Umbilical cord (tissue), 2 donors: ENCODE data around the gene CTSA. TPM values are rescaled to one million over a fixed set of nuclear protein-coding genes. Genes with fewer than 3 reads are reported as not detected.

Experiments
- DNase-seq: peaks from one replicate; pipeline ENCODE4 v3.0.0-alpha.2; 2015; ENCODE audit warnings: low spot score
- total RNA-seq: library from RNA; depleted of rRNA; stranded (reverse); fragments of >200 nt; gene quantifications from one replicate; pipeline ENCODE4 v1.2.3, GENCODE V29; 2014; ENCODE audit warnings: low replicate concordance; ENCODE audit not compliant: insufficient read depth

Gene CTSA
- total RNA-seq = 16.4 TPM

DNA sequence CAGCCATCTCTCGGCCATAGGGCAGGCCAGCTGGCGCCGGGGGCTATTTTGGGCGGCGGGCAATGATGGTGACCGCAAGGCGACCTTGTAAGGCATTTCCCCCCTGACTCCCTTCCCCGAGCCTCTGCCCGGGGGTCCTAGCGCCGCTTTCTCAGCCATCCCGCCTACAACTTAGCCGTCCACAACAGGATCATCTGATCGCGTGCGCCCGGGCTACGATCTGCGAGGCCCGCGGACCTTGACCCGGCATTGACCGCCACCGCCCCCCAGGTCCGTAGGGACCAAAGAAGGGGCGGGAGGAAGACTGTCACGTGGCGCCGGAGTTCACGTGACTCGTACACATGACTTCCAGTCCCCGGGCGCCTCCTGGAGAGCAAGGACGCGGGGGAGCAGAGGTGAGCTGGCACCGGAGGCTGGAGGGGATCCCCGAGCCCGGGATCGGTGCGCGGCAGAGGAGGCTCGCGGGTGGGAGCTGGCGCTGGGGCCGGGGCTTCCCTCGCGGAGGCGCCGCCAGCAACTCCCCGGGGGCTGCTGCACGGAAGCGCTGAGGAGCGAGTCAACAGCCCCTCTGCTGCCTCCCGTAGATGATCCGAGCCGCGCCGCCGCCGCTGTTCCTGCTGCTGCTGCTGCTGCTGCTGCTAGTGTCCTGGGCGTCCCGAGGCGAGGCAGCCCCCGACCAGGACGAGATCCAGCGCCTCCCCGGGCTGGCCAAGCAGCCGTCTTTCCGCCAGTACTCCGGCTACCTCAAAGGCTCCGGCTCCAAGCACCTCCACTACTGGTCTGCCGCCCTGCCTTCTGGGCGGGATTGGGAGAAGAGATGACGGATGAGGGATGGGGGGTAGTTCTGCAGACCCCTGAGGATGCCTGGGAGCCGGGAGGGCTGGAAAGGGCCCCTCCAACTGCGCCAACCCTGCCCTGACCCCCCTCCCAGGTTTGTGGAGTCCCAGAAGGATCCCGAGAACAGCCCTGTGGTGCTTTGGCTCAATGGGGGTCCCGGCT lies at the start of gene CTSA, which contains the start of gene NEURL2:
Gene CTSA (plus strand): TSS at position 351 of the 999 bp plus-strand sequence. CDS start 234 bp downstream, at position 585.
Gene NEURL2 (minus strand): TSS at position 224 of the 999 bp plus-strand sequence. CDS start 217 bp downstream, at position 7.
- DNase-seq = peak; percentile 93

DNA sequence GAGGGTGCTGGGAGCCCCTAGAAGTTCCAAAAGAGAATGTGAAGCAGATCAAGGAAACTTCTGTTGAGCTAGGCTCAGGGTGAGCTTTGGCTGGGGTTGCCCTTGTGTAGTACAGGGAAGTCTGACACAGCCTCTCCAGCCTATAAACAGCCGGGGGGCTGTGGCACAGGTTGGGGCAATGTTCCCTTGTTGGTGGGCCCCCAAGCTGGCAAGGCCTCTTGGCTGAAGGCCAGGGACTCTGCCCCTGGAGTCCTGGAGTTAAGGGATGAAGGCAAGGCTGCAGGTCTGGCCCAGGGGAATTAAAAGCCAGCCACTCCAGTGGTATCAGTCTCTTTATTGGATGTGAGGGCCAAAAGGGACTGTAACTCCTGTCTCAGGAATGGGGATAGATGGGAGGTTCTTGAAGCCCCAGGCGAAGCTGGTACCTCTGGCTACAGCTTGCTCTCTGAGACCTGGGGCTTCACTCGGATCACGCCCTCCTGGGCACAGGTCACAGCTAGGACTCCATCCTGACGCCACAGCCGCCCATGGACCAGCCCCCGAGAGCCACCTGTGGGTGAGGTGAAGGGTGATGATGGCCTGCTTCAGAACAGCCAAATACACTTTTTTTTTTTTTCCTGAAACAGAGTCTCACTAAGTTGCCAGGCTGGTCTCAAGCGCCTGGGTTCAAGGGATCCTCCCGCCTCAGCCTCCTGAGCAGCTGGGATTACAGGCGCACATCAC lies 49.6 kb upstream of the CTSA start:
- no peak for DNase-seq

DNA sequence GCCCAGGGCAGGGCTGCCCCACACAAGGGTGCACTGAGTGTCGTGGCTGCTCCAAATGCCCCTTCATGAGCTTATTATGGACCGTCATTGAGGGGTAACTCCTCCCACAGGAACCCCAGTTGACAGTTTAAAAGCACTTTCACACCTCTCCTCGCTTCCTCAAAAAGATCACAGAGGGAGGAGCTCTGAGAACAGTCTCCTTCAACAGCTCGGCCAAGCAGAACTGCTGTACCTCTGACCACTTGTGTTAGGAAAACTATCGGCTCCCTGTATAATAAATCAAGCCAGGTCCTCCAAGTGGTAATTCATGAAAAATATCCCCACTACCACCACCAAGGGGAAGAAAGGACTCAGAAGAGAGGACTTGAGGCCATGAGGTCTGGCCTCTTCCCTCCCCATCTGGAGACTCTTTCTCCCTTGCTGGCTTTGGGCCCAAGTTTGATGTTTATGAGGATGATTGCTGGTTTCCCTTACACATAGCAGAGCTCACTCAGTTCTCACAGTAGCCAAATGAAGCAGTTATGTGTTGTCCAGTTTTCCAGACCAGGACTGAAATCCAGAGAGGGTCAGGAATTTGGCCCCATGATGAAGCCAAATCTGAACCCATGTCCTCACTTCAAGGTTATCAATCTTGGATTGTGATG lies 48.8 kb upstream of the CTSA start:
- DNase-seq = peak; percentile 68

DNA sequence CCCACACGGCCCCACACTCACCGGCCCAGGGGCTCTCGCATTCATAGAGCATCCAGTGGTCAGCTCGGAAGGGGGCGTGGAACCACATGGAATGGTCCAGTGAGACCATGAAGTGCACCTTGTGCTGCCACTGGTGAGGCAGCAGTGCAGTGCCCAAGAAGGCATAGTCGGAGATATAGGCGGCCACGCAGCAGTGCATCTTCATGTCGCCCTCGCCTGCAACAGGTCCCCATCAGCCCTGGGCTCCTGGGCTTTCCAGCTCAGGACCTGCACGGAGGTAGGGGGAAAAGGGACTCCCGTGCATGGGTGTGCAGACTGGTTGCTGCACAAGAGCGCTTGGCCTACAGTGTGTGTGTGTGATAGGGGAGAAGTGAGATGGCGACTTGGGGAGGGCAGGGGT lies 47.6 kb upstream of the CTSA start:
- DNase-seq = no peak

DNA sequence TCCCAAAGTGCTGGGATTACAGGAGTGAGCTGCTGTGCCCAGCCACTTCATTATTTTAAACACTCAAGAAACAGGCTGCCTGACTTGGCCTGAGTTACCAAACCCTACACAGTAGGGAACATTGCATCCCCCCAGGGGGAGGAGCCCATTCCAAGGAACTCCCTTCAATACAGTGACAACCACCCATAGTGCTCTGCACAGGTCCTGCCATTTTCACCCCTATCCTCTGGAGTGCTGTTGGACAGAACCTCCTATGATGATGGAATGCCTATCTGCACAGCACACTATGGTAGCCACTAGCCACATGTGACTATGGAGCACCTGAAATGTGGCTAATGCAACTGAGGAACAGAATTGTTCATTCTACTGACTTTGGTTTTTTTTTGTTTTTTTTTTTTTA lies 45.7 kb upstream of the CTSA start:
- no peak for DNase-seq

DNA sequence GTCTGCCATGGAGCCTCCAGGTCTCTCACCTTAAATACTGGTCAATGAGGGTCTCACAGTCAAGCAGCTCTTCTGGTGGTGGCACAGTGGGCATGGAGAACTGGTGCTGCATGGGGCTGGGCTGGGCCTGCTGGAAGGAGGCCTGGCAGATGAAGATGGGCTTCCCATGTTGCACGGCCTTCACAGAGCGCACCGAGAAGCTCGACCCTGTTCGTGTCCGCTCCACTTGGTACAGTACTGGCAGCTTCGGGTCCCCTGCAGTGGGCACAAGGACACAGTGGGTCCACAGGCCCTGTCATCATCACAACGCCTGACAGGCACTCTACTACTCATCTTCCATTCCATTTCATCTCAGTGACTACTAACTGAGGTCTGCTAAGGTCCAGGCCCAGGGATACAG lies 42.7 kb upstream of the CTSA start:
- DNase-seq = no peak

DNA sequence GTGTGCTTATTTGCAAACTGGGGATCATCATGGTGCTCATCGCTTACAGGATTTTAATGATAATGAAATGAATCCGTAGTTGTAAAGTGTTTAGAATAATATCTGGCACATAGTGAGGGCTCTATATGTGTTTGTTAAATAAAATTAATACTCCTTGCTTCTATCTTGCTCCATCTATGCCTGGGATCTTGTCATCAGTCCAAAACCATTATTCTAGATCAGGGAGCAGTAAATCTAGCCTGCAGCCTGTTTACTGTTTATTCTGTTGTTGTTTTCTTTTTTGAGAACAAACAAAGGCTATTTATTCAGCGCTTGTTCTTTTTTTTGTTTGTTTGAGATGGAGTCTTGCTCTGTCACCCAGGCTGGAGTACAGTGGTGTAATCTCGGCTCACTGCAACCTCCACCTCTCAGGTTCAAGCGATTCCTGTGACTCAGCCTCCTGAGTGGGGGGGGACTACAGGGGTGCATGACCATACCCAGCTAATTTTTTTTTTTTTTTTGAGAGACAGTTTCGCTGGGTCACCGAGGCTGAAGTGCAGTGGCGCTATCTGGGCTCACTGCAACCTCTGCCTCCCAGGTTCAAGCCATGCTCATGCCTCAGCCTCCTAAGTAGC lies 42.1 kb upstream of the CTSA start:
- DNase-seq = no peak

DNA sequence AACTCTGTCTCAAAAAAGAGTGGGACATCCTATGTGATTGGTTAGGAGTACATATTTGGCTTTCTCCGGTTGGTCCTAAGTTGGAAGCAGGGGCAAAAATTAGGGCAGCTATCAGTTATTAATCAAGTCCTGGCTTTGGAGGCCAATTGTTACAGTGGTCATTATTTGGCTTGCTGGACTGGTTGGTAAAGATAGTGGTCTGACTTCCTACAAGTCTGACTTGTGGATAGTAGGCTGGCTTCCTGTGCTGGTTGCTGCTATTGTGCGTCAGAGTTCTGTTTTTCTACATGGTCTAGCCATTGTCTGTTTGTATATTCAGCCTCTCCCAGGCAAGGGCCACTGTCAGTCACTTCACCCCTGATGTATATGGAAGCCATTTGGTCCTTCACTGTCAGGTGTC lies 40.9 kb upstream of the CTSA start:
- DNase-seq = no peak

DNA sequence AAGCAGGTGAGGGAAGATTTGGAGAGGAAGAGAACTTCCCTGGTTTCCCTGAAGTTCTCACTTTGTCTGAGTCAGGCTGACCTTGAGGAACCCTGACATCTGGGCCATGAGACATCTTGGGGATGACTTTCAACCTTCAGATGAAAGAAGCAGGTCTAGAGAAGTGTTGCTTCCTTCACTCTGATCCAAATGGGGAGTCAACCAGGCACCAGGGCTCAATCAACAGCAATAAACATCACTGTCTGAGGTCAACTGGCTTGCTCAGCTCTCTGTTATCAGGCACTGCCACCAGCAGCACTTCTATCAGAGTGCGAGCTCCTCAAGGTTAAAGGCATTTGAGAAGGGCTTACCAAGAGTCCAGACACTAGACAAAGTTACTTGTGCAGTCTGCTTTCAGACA lies 40.2 kb upstream of the CTSA start:
- DNase-seq = no peak

DNA sequence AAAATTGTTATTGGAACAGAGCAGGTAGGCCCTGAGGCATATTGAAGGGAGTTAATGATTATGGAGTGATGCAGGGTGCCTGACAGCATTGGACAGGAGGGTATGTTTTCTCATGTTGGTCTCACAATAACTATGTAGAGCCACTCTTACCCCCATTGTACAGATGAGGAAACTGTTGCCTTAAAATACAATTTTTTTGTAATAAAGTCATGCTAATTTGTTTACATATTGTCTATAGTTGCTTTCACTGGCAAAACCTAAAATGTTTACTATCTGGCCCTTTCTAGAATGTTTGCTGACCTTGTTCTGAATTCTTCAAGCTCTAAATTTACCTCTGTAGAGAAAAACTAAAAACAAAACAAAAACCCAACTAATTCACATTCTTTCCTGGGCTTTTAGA lies 39.6 kb upstream of the CTSA start:
- DNase-seq = no peak

DNA sequence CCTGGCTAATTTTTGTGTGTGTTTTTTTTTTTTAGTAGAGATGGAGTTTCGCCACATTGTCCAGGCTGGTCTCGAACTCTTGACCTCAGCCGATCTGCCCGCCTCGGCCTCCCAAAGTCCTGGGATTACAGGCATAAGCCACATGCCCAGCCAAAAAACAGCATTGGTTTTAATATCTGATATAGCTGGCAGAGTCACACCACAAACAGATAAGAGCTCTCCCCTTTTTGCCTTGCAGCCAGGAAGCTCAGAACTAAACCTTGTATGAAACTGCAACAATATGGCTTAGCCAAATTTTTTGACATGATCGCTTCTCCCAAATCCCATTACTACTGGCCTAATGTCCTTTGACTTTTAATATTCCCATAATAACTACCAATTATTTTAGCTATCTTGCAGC lies 38.8 kb upstream of the CTSA start:
- no peak for DNase-seq

DNA sequence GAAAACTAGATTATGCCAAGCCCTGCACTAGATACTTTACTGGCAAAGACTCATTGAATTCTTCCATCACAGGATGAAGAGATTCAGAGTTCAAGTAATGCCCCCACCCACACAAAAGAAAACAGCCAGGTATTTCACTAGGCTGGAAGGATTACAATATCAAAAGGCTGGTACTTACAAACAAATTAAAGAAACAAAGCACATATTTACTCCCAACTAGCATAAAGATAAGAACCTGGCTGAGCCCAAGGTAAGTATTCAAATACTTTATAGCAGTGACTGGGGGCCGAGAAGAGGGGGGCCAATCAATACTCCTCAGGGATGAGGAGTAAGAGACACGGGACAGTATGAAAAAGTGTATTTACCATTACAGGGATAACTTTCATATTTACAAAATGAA lies 37.7 kb upstream of the CTSA start:
- DNase-seq = no peak

DNA sequence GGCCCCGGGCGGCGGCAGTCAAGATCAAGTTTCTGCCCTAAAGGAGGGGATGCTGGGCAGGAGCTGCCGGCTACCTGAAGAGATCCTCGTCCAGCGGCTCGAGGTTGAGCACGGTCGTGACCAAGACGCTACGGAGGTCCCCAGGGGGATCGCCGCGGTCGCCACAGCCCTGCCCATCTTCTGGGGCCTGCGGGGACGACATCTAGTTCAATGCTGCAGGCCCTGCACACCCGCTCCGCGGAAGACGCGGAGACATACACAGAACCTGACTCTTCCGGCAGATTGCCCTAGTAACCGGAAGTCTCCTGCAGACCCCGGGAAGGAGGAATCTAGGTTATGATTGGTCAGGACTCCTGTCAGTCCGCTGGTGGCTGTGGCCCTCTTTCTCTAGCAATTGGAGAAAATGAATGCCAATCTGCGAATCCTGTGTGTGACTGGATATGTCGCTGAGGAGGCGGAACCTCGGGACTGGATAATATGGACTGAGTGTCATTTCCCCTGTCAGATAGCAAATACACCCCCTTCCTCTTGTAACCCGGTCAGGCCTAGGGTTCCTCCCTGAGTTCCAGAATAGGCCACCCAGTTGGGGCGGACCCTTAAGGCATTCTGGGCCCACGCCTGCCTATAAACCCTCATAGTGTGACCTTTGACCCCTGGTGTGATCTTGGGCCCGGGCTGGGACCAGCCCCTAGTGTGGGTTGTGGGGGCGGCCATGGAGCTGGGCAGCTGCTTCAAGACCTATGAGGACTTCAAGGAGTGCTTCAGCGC lies 33.8 kb upstream of the CTSA start, which contains the start of the genes ACOT8 and ZSWIM3:
Gene ACOT8 (minus strand): TSS at position 279 of the 768 bp plus-strand sequence. CDS start 77 bp downstream, at position 202.
Gene ZSWIM3 (plus strand): TSS at position 501 of the 768 bp plus-strand sequence. CDS start 212 bp downstream, at position 713.
- DNase-seq = peak; percentile 100

DNA sequence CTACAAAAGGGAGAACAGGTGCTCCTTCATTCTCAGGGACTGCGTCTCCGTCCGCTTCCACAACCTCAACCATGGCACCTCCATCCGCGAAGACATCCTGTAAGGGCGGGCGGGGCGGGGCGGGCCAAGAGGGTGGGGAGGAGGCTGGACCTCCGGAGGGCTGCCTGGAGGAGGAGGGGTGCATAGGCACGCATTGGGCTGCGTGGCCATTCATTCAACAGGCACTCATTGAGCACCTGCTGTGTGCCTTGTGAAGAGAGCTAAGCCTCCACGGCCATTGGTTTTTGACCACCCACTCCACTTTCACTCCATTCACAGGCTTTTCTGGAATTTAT lies 33.3 kb upstream of the CTSA start:
- DNase-seq = no peak

DNA sequence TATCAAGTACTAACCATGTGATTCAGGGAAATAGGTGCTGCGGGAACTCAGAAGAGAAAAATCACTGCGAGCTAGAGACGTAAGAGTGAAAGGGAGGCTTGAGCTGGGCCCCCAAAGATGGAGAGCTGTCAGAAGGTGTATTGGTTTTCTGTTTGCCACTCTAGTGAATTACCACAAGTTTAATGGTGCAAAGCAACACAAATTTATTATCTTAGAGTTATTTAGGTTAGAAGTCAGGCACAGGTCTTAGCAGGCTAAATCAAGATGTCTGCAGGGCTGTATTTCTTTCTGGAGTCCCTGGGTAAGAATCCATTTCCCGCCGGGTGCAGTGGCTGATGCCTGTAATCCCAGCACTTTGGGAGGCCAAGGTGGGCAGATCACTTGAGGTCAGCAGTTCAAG lies 31.2 kb upstream of the CTSA start:
- DNase-seq = no peak

DNA sequence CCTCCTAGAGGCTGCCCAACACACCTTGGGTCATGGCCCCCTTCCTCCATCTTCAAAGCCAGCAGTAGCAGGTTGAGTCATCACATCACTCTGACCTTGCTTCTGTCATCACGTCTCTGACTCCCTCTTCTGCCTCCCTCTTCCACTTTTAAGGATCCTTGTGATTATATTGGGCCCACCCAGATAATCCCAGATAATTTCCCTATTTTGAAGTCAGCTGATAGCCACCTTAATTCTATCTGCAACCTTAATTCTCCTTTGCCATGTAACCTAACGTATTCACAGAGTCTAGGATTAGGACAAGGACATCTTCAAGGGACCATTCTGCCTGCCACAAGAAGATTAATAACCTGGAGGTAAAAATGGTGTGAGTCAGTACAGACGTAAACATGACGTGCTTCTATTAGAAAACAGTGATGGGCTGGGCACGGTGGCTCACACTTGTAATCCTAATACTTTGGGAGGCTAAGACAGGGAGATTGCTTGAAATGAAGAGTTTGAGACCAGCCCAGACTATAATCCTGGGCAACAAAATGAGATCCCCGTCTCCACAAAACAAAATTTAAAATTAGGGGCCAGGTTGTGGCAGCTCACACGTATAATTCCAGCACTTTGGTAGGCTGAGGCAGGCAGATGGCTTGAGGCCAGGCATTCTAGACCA lies 30.4 kb upstream of the CTSA start:
- no peak for DNase-seq

DNA sequence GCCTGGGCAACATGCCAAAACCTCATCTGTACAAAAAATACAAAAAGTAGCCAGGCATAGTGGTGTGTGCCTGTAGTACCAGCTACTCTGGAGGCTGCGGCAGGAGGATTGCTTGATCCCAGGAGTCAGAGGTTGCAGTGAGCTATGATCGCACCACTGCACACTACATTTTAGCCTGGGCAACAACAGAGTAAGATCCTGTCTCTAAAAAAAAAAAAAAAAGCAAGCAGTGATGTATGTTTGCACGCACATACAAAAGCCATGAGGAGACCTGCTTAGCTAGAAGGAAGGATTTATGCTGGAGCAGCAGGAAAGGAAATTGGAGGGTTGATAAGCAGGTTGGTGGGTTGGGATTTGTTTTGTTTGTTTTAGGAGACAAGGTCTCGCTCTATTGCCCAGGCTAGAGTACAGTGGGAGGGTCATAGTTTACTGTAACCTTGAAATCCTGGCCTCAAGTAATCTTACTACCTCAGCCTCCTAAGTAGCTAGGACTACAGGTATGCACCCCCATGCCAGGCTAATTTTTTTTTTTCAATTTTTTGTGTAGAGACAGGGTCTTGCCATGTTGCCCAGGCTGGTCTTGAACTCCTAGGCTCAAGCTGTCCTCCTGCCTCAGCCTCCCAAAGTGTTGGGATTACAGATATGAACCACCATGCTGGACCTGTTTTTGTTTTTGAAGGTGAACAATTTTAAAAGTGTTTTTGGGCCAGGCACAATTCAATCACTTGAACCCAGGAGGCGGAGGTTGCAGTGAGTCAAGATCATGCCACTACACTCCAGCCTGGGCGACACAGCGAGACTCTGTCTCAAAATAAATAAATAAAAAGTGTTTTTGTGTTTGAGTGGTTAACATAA lies 29.7 kb upstream of the CTSA start:
- no peak for DNase-seq

DNA sequence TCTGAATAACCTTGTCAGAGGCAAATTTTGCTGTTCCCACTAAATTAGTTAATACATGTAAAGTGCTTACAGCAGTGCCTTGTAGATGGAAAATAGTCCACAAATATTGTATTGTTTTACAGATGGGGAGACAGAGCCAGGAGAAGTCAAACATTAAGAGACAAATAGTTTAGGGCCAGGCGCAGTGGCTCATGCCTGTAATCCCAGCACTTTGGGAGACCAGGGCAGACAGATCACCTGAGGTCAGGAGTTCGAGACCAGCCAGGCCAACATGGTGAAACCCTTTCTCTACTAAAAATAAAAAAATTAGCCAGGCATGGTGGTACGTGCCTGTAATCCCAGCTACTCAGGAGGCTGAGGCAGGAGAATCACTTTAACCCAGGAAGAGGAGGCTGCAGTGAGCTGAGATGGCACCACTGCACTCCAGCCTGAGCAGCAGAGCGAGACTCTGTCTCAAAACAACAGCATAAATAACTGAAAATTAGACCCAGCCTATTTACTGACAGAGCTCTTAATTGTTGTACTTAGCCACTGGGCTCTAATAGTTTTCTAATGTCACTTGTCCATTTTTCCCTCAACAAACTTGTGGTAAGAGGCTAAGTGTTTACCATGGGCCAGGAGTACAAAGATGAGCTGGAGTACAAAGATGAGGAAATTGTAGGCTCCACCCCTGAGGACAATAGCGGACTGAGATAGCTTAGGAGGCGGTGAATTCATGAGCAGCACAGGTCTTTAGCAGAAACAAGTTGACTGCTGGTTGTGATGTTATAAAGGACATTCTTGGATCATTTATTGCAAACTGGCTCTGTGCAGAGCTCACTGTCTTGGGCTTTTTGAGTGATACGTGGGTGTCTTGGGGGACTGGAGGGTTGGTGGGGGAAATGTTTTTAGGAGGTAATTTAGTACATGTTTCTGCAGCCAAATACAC lies 27.3 kb upstream of the CTSA start:
- DNase-seq = no peak
